Measurements from ENCODE around the gene PLXNB3.

PLXNB3 gene

GRCh38 chrX:153735274-153735673, 28.8 kb upstream of the PLXNB3 start:
- no peak overlapping the region for H3K4me3 ChIP-seq (ENCODE audit: low read depth, low read length)
- TF ChIP-seq, protein P1, sequence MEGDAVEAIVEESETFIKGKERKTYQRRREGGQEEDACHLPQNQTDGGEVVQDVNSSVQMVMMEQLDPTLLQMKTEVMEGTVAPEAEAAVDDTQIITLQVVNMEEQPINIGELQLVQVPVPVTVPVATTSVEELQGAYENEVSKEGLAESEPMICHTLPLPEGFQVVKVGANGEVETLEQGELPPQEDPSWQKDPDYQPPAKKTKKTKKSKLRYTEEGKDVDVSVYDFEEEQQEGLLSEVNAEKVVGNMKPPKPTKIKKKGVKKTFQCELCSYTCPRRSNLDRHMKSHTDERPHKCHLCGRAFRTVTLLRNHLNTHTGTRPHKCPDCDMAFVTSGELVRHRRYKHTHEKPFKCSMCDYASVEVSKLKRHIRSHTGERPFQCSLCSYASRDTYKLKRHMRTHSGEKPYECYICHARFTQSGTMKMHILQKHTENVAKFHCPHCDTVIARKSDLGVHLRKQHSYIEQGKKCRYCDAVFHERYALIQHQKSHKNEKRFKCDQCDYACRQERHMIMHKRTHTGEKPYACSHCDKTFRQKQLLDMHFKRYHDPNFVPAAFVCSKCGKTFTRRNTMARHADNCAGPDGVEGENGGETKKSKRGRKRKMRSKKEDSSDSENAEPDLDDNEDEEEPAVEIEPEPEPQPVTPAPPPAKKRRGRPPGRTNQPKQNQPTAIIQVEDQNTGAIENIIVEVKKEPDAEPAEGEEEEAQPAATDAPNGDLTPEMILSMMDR (IDR thresholded peaks at IDR 0.05; ENCODE audit: low read depth, low read length), result no peak
- no peak for TF ChIP-seq MAX (IDR thresholded peaks at IDR 0.05; ENCODE audit: low read depth, low read length)
- TF ChIP-seq MYC (IDR thresholded peaks at IDR 0.05; ENCODE audit: low read depth, low read length), result no peak
- no peak for TF ChIP-seq POLR2A (IDR thresholded peaks at IDR 0.05; ENCODE audit: extremely low read depth, insufficient read length)
- peak; percentile 20 for DNase-seq (ENCODE audit: low read depth)

DNA sequence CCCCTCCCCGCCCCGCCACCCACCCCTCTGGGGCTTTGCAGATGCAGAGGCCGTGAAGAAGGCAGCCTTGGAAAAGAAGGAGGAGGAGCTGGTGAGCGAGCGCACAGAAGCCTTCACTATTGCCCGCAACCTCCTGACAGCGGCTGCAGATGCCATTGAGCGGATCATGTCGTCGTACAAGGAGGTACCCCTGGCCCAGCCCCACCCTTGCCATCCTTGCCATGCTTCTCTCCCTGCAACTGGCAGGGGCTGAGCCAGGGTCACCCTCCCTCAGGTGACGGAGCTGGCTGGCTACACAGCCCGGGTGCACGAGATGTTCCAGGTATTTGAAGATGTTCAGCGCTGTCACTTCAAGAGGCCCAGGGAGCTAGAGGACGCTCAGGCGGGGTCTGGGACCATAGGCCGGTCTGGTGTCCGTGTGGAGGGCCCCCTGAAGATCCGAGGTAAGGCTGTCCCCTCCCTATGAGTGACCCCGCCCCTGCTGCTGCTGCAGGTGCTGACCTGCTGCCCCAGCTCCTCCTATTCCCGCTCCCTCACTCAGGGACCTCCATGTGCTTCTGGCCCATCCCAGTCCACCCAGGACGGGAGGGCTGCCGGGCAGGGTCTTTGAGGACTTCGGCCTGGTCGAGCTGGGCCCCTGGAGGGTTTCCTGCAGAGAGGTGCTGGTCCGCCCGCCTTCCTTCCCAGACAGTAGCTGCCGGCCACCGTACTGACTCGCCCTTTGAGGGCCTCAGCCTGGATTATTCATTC, 27.8 kb upstream of the PLXNB3 start:
- TF ChIP-seq MYC (IDR thresholded peaks at IDR 0.05; ENCODE audit: low read depth, low read length) (no peak), MAX (IDR thresholded peaks at IDR 0.05; ENCODE audit: low read depth, low read length) (no peak), POLR2A (IDR thresholded peaks at IDR 0.05; ENCODE audit: extremely low read depth, insufficient read length) (no peak)
- TF ChIP-seq, protein P1 (IDR thresholded peaks at IDR 0.05; ENCODE audit: low read depth, low read length), result no peak
- DNase-seq (ENCODE audit: low read depth), result no peak

GRCh38 chrX:153736871-153737441, 27.1 kb upstream of the PLXNB3 start:
- H3K4me3 ChIP-seq (ENCODE audit: low read depth, low read length), result no peak overlapping the region
- DNase-seq (ENCODE audit: low read depth), result no peak
- TF ChIP-seq MYC (IDR thresholded peaks at IDR 0.05; ENCODE audit: low read depth, low read length), result no peak
- no peak for TF ChIP-seq MAX (IDR thresholded peaks at IDR 0.05; ENCODE audit: low read depth, low read length)

More for the DNA sequence above, 27.8 kb upstream of the PLXNB3 start:
- H3K4me3 ChIP-seq (ENCODE audit: low read depth, low read length), result no peak overlapping the region

- TF ChIP-seq MAX (IDR thresholded peaks at IDR 0.05; ENCODE audit: low read depth, low read length) (no peak), POLR2A (IDR thresholded peaks at IDR 0.05; ENCODE audit: extremely low read depth, insufficient read length) (no peak), MYC (IDR thresholded peaks at IDR 0.05; ENCODE audit: low read depth, low read length) (no peak)
- TF ChIP-seq, protein P1 (IDR thresholded peaks at IDR 0.05; ENCODE audit: low read depth, low read length), result no peak
- no peak for DNase-seq (ENCODE audit: low read depth)
- no peak overlapping the region for H3K4me3 ChIP-seq (ENCODE audit: low read depth, low read length)
Observed at GRCh38 chrX:153738056-153738605, 25.9 kb upstream of the PLXNB3 start.

GRCh38 chrX:153739754-153740486, 24.1 kb upstream of the PLXNB3 start:
- DNase-seq (ENCODE audit: low read depth), result no peak
- no peak for TF ChIP-seq MAX (IDR thresholded peaks at IDR 0.05; ENCODE audit: low read depth, low read length)
- TF ChIP-seq, protein P1 (IDR thresholded peaks at IDR 0.05; ENCODE audit: low read depth, low read length), result no peak
- TF ChIP-seq MYC (IDR thresholded peaks at IDR 0.05; ENCODE audit: low read depth, low read length), result no peak
- TF ChIP-seq POLR2A (IDR thresholded peaks at IDR 0.05; ENCODE audit: extremely low read depth, insufficient read length), result no peak
- no peak overlapping the region for H3K4me3 ChIP-seq (ENCODE audit: low read depth, low read length)
